Stimulated activated CD8-positive, alpha-beta memory T cell treated with anti-CD3 and anti-CD28 coated beads, Interleukin-4, amount 100 ng/mL, for 48 hours (primary cell): Measurements from ENCODE around the gene PARD3B.
A peak's percentile ranks its signal among the peaks of the same experiment; 100 is the strongest.
"Not testable (repeated sequence)": the region's sequence is repeated elsewhere in the genome, so short reads cannot be mapped to it uniquely, and the experiment has no call there.

Experiments
- DNase-seq: peaks from one replicate; pipeline ENCODE4 v3.0.0-alpha.2; 2020

The PARD3B gene

DNA sequence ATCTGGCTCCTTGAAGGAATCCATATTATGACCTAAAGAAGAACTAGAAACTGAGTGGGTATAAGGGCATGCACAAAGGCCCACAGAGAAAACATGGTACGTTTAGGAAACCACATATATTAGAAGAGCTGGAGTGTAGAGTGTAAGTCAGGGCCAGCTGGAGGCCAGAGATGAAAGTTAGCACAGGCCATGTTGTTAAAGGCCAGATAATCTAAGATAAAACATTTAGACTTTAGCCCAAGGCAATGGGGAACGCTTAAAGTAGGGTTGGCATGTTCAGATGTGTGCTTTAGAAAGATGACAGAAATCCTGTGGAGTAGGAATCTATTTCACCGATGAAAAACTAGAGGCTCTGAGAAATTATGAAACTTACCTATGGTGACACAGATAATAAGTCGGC lies 907.9 kb downstream of the PARD3B start:
- no peak for DNase-seq

DNA sequence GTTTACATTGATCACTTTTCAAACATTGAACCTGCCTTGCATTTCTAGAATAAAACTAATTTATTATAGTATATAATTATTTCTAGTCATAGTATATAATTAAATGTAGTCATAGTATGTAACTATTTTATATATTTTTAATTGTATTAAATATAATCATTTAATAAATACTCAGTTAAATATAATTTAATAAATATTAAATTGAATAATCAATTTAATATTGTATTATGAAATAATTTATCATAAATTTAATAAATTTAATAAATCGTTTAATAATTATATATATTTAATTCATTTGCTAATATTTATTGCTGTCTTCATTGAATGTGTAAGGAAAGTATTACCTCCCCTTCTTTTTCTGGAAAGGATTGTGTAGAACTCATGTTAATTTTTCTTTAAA lies 911.4 kb downstream of the PARD3B start:
- DNase-seq = no peak

DNA sequence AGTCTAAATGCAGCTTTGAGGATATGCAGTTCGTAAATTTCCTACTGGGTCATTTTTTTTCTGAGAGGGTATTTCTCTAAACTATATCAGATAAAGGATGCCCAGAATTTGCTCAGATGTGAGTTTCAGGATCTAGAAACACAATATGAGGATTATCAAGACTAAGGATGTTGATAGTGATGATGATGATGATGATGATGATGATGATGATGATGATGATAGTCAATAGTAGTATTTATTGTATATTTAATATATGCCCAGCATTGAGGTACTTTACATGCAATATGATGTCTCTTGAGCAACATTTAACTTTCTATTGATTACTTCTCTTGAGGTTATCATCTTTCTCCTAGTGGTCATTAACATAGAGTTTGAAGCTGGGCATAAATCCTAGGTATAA lies 914.9 kb downstream of the PARD3B start:
- no peak for DNase-seq

GRCh38 chr2:205461169-205461568 lies 915.9 kb downstream of the PARD3B start:
- DNase-seq = no peak

DNA sequence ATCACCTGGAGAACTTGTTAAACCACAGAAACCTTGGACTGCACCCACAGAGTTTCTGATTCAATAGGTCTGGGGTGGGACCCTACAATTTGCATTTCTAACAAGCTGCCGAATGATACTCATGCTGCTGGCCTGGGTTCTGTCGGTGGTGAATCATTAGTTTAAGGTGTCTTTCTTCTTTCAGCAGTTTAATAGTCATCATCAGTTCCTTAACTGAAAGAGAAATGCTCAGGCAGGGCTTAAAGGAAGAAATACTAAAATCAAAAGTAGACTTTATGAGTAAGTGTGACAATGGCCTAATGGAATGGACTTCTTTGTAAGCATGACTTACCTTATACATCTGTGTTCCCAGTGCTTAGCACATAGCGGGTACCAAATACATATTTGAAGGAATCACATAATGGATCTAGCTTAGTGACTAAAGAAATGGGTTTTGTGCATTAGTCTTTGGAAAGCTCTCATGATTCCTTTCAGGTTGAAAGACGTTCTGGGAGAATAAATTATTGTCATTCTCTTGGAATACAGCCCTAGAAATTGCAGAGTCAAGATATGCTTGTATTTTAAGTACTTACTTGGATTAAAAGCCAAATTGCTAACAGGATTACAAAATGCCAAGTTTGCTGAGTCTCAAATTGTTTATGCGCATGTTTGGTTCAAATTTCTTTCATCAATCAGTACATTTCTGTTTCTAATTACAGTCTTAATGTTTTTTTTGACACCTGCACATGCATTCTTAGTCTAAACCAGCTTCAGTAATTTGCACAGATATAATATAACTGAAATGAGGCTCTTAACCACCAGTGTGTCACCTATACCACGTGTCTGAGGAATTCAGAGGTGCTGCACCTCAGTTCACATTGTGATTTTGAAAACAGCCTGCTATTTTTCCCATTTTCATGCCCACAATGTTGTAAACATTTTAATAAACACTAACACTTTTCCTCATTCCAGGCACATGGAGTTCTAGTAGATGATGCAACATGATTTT lies 916.7 kb downstream of the PARD3B start:
- DNase-seq = peak; percentile 37

- peak; percentile 26 for DNase-seq
These were observed 917.5 kb downstream of the PARD3B start for GRCh38 chr2:205462681-205463345.

DNA sequence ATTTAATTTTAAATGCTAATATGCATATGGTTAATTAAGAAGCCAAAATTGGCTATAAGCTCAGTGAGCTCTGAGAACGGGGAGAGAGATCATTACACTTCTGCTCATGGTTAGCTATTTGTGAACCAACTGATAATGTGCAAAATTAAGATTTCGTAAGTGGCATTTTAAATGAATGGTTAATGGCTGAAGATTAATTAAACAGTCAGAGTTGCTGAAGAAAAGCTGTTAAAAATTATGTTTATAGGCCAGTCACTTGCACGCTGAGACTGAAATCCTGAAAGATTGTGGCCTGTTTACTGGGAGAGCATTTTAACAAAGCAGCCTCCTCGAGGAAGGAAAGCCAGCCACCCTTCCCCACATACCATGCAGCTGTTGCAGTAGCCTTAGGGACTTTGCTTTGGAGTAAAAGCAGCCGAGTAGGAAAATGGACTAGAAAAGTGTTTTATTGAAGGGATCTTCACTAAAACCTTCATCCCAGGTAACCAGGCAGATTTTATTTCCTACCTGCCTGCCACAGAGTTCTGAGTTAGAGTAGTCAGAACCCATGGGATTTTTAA lies 918.3 kb downstream of the PARD3B start:
- no peak for DNase-seq

DNA sequence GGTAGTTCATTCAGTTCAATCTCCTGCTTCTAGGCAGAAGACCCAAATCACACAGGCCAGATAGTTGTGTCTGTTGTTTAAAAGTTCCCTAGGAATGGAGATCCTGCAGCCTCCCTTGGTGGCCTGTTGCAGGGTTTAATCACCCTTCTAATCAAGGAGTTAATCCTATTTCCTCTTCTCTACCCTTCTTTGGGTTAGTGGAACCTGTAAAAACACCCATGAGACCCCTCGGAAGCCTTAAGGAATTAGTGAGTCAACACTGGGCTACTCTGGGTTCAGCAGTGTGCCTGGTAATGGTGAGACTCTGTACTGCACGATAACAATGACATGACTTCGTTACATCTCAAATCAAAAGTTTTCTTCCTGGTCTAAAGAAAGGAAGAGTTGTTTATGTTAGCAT lies 919.4 kb downstream of the PARD3B start:
- DNase-seq = no peak

- no peak for DNase-seq
These were observed 920.5 kb downstream of the PARD3B start for GRCh38 chr2:205465791-205466190.

GRCh38 chr2:205471776-205472175 lies 926.5 kb downstream of the PARD3B start:
- no peak for DNase-seq

GRCh38 chr2:205473791-205474190 lies 928.5 kb downstream of the PARD3B start:
- no peak for DNase-seq

DNA sequence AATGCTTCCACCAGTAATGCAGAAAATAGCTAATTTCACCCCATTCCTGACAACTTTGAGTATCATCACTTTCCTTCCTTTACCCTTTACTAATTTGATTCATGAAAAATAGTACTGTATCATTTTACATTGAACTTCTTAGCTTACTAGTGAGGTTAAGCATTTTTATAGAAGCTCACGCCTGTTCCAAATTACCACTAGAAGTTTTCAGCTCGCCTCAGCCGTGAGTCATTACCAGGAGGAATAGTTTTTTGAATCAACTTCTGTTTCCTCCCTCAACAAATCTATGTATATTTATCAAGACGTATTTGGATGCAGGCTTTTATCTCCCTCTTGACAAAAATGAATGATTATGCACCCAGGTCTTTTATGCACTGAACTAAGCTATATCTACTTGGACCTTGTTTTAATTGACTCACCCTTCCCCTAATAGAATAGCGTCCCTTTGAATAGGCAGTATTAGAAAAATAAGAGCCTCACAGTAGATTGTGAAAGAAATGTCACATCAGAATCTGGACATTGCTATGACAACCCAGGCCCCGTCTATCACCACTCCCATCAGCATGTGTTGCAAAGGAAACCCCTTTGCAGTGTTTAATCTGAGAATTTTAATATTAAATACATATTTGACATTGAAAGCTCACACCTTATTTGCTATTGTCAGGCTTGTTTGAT lies 929.6 kb downstream of the PARD3B start:
- DNase-seq = no peak

DNA sequence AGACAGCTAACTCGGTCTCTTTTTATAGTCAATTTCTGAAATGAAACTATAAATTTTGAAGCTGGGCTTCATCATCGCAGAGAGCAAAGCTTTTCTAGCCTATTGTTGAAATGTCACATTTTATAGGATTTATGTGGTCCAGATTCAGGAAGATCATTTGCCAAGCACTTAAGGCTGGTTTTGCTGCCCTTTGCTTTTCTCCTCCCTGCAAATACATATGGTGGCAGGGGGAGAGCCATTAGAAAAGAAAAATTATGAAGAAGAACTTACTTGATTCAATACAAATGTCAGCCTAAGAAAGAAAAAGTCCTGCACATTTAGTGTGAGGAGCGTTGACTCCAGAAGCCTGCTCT lies 930.1 kb downstream of the PARD3B start:
- DNase-seq = no peak

DNA sequence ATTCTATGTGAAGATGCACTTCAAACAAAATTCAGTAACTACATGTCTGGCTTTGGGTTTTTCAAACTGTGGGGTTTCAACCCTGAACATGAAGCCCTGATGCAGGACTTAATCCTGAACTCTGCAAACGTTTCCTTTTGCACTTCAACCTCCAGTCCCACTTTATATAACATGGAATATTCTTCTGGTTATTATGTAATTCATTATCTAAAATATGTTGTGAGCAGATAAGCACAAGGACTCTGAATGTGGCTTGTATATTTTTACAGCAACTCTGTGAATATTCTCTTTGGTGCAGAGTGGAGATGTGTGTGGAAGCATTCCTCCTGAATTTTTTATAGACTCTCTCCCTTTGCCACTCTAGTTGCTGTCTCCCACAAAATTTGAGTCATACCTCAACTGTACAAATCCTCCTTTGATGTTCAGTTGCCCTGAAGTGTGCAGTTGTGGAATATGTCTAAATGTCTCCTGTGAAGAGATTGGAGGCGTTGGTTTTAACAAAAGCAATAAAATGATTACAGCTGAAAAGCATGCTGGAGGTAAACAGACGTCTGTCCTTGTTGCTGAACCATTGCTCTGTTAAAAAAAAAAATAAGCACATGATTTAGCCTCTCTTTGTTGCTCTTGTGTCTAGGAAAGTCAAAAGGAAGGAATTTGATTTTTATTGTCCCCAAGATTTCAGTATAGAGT lies 931.9 kb downstream of the PARD3B start:
- DNase-seq = no peak

- no peak for DNase-seq
These were observed 936.6 kb downstream of the PARD3B start for GRCh38 chr2:205481861-205482260.

- no peak for DNase-seq
These were observed 937.3 kb downstream of the PARD3B start for GRCh38 chr2:205482399-205483081.

DNA sequence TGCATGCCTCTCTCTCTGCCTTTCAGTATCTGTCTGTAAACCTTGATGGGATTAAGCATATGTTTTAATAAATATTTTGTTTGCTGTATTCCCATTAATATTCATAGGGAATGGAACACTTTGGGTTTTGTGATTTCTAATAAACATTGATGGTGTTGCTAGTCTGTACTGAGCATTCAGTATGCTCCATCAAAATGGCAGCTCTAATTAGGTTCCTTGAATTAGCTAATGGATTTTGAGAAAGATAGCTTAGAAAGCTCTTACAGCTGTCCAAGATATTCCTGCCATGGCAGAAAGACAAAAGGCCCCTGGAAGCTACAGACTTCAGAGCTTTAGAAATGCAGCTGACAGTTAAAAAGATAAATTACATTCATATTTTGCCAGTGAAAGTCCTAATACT lies 937.8 kb downstream of the PARD3B start:
- DNase-seq = no peak

GRCh38 chr2:205484215-205484614 lies 938.9 kb downstream of the PARD3B start:
- DNase-seq = no peak

- no peak for DNase-seq
These were observed 939.5 kb downstream of the PARD3B start for GRCh38 chr2:205484764-205485163.

- not testable (repeated sequence) for DNase-seq
These were observed 948.3 kb downstream of the PARD3B start for GRCh38 chr2:205493528-205493927.

- DNase-seq = no peak
These were observed 949.4 kb downstream of the PARD3B start for GRCh38 chr2:205494537-205495235.
